ENCODE measurements around the gene IGFBP5. TPM values are rescaled to one million over a fixed set of nuclear protein-coding genes. Genes with fewer than 3 reads are reported as not detected.

IGFBP5 gene
- total RNA-seq, 1 donor from 2014 or later, result 150 TPM

DNA sequence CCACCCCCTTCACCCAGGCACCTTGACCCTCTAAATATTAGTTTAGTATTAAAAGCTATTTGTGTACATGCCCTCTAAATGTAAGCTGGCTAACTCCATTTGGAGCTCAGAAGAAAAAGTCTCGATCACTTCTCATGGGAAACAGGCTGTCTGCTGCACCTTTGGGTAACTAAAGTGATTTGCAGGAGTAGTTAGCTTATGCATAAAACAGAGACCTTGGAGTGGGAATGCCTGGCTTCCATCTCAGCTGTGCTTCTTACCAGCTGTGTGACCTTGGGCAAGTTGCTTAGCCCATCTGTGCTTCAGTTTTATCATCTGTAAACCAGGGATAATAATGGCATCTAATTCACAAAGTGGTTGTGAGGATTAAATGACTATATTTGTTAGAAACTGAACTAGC is 32.2 kb downstream of the IGFBP5 start:
- H3F3A ChIP-seq (ENCODE audit: low read depth), result peaks cover 22% of the 10 kb centered on the region
- no peak overlapping the region for H3K4me3 ChIP-seq
- no peak overlapping the region for H3K4me2 ChIP-seq
- H3K4me3 Mint-ChIP-seq, result no peak overlapping the region
- no peak for DNase-seq (ENCODE audit: low spot score)
- H3K4me1 ChIP-seq, result peaks cover 15% of the 10 kb centered on the region
- H4K20me1 ChIP-seq (ENCODE audit: low read depth), result peaks cover 80% of the 10 kb centered on the region
- no peaks in the 10 kb centered on the region for H3K9me3 Mint-ChIP-seq
- peaks cover 24% of the 10 kb centered on the region for H3K79me2 ChIP-seq (ENCODE audit: low read depth)
- H3K27me3 Mint-ChIP-seq (ENCODE audit: insufficient read depth, low read depth), result peaks cover 11% of the 10 kb centered on the region
- H3K9ac ChIP-seq, result no peak overlapping the region
- H3K4me1 Mint-ChIP-seq, result peaks cover 25% of the 10 kb centered on the region
- TF ChIP-seq EZH2 (IDR thresholded peaks at IDR 0.05) (no peak), EZH2phosphoT487 (IDR thresholded peaks at IDR 0.05) (no peak)
- TF ChIP-seq, protein P1, sequence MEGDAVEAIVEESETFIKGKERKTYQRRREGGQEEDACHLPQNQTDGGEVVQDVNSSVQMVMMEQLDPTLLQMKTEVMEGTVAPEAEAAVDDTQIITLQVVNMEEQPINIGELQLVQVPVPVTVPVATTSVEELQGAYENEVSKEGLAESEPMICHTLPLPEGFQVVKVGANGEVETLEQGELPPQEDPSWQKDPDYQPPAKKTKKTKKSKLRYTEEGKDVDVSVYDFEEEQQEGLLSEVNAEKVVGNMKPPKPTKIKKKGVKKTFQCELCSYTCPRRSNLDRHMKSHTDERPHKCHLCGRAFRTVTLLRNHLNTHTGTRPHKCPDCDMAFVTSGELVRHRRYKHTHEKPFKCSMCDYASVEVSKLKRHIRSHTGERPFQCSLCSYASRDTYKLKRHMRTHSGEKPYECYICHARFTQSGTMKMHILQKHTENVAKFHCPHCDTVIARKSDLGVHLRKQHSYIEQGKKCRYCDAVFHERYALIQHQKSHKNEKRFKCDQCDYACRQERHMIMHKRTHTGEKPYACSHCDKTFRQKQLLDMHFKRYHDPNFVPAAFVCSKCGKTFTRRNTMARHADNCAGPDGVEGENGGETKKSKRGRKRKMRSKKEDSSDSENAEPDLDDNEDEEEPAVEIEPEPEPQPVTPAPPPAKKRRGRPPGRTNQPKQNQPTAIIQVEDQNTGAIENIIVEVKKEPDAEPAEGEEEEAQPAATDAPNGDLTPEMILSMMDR (IDR thresholded peaks at IDR 0.05), result no peak
- no peaks in the 10 kb centered on the region for H3K27me3 ChIP-seq
- no peaks in the 10 kb centered on the region for H3K9me3 ChIP-seq (ENCODE audit: low read depth)
- no peak overlapping the region for H3K27ac ChIP-seq
- H2AFZ ChIP-seq (replicated peaks), result no peak overlapping the region
- H3K36me3 Mint-ChIP-seq, result peaks cover 32% of the 10 kb centered on the region
- no peak overlapping the region for H3K27ac Mint-ChIP-seq
- peaks cover under 1% of the 10 kb centered on the region for H3K36me3 ChIP-seq

DNA sequence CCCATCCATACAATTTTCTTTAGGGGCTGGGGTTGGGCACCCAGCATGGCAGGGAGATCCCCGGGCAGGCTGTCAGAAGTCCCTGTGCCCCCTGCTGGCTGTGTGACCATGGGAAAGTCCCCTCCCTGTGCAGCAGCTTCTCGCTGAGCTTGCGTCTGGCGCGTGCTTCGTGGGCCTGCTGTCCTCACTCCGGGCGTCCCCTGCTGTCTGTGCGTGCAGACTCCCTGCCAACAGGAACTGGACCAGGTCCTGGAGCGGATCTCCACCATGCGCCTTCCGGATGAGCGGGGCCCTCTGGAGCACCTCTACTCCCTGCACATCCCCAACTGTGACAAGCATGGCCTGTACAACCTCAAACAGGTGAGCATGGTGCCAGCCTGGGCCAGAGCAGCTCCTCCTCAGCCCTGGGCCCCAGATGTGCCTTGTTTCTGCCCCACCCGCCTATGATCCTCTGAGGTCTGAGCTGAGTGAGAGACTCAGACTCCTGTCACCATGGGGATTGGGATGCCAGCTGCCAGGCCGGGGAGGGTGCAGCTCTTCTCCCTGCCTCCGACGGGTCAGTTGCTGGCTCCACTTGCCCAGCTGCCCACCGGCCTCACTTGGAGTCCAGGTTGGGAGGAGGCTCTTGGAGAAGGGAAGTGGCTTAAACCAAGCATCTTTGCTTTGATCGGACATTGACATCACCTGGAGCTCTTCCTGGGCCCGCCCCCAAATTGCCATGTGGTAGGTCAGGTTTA is 33.5 kb downstream of the IGFBP5 start:
- Histone ChIP-seq H3K4me1 (peaks cover 25% of the 10 kb centered on the region), H3K79me2 (ENCODE audit: low read depth) (peaks cover 37% of the 10 kb centered on the region), H3K4me2 (no peak overlapping the region), H3K27ac (no peak overlapping the region), H4K20me1 (ENCODE audit: low read depth) (peaks cover 93% of the 10 kb centered on the region), H3K27me3 (no peaks in the 10 kb centered on the region), H2AFZ (replicated peaks) (no peak overlapping the region), H3K36me3 (peaks cover 5% of the 10 kb centered on the region), H3K4me3 (no peak overlapping the region), H3F3A (ENCODE audit: low read depth) (peaks cover 22% of the 10 kb centered on the region), H3K9ac (no peak overlapping the region), H3K9me3 (ENCODE audit: low read depth) (no peaks in the 10 kb centered on the region)
- Mint-ChIP-seq H3K27me3 (ENCODE audit: insufficient read depth, low read depth) (peaks cover 9% of the 10 kb centered on the region), H3K4me3 (no peak overlapping the region), H3K36me3 (peaks cover 39% of the 10 kb centered on the region), H3K9me3 (no peaks in the 10 kb centered on the region), H3K4me1 (peaks cover 36% of the 10 kb centered on the region), H3K27ac (no peak overlapping the region)
- DNase-seq (ENCODE audit: low spot score), result no peak
- TF ChIP-seq EZH2phosphoT487 (IDR thresholded peaks at IDR 0.05), result no peak
- no peak for TF ChIP-seq EZH2 (IDR thresholded peaks at IDR 0.05)
- TF ChIP-seq, protein P1 (IDR thresholded peaks at IDR 0.05), result no peak

DNA sequence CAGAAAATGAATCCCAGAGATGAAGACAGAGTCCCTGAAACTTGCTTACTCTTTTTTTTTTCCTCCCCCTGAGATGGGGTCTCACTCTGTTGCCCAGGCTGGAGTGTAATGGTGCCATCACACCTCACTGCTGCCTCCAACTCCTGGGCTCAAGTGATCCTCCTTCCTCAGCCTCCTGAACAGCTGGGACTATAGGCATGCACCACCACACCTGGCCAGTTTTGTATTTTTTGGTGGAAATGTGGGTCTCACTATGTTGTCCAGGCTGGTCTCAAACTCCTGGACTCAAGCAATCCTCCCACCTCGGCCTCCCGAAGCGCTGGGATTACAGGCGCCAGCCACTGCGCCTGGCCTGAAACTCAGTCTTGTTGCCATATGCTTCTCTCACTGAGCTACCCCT is 34.3 kb downstream of the IGFBP5 start:
- H3K27ac Mint-ChIP-seq, result no peak overlapping the region

More for the DNA sequence above, 34.3 kb downstream of the IGFBP5 start:
- Histone ChIP-seq H3K4me2 (no peak overlapping the region), H3K36me3 (peaks cover 5% of the 10 kb centered on the region), H3F3A (ENCODE audit: low read depth) (peaks cover 19% of the 10 kb centered on the region), H3K4me3 (no peak overlapping the region), H3K9ac (no peak overlapping the region), H3K4me1 (peaks cover 22% of the 10 kb centered on the region), H3K27me3 (no peaks in the 10 kb centered on the region), H4K20me1 (ENCODE audit: low read depth) (peaks cover 96% of the 10 kb centered on the region), H3K79me2 (ENCODE audit: low read depth) (peaks cover 44% of the 10 kb centered on the region), H3K27ac (no peak overlapping the region), H3K9me3 (ENCODE audit: low read depth) (no peaks in the 10 kb centered on the region), H2AFZ (replicated peaks) (no peak overlapping the region)
- Mint-ChIP-seq H3K9me3 (no peaks in the 10 kb centered on the region), H3K27me3 (ENCODE audit: insufficient read depth, low read depth) (peaks cover 6% of the 10 kb centered on the region), H3K36me3 (peaks cover 39% of the 10 kb centered on the region), H3K4me3 (no peak overlapping the region), H3K4me1 (peaks cover 39% of the 10 kb centered on the region)
- no peak for DNase-seq (ENCODE audit: low spot score)
- TF ChIP-seq, protein P1 (IDR thresholded peaks at IDR 0.05), result no peak
- no peak for TF ChIP-seq EZH2phosphoT487 (IDR thresholded peaks at IDR 0.05)
- TF ChIP-seq EZH2 (IDR thresholded peaks at IDR 0.05), result no peak
